Coronary artery (tissue), 2 donors: ENCODE data around the gene IFNA21.
"Not testable (repeated sequence)": the region's sequence is repeated elsewhere in the genome, so short reads cannot be mapped to it uniquely, and the experiment has no call there.

Source experiments
- DNase-seq: peaks from one replicate; pipeline ENCODE4 v3.0.0-alpha.2; 2017; ENCODE audit warnings: low spot score
- H3K27ac ChIP-seq, 2 donors: fragments of 200-600 bp; sonication (generic); one replicate each; pipeline ENCODE4 v1.5.1; 2016 to 2019
- H3K4me3 ChIP-seq: fragments of 200-600 bp; sonication (generic); 2 replicates; pipeline ENCODE4 v1.5.1; 2016; ENCODE audit warnings: mild to moderate bottlenecking, moderate library complexity
- TF ChIP-seq, protein P1 (sequence below): fragments of 200-600 bp; sonication (generic); IDR thresholded peaks from one replicate; pipeline ENCODE4 v1.5.1; 2019; ENCODE audit warnings: antibody characterized with exemption

IFNA21 gene

DNA sequence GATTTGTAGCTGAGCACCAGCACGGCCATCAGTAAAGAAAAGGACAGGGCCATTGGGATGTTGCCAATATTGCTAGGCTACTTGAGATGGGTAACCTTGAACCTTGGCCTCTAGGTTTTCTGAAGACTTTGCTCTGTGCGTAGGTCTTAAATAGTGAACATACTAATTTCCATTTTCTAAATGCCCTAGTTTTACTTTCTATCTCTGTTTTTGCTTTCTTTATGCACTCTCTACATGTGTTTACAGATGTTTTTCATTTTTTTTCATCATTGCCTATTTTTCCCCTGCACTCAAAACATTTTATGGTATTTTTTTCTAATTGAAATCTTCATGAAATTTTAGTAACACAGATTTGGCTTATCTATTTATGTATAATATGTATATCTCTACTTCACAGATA is at the start of gene IFNA21:
IFNA21 (minus strand) TSS at position 101 of the 400 bp plus-strand sequence; CDS start at position 53, 48 bp downstream.
- H3K4me3 ChIP-seq, DNase-seq, H3K27ac ChIP-seq: not testable (repeated sequence)

DNA sequence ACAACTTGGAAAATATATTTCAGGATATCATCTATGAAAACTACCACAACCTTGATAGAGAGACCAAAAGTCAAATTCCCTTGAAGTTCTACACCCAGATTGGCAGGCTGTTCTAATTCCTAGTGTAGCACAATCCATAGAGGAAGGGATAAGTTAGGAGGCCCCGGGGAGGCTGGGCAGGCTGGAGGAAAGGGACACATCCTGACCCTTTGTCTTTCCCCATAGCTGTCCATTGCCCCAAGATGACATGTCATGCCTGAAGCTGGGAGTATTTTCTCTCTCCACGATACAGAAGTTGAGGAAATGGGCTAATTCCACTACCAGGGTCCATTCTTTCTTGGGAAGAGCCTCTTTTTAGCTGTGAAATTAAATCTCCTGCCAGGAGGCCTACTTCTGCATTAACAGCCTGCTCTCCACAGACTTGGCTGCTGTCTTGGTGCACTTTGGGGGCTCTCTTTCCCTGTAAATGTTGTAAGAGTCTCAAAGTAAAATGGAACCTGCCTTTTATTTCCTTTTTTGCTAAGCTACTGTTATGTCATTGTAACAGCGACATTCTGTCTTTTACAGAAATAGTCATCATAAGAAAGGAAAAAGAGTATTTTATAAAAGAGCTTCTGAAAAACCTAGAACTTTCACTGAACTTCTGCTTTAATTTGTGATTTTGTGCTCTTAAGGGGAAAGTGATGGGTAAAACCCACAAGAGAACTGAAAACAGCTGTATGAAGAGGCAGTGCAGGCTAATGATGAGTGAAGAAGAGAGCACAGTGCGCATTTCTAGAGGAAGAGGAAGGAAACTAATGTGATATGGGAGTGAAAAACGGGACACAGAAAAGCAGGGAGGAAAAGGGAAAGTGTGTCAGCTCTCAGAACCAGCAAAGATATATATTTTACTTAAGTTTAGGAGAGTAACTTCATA is 47.2 kb upstream of the IFNA21 start:
- DNase-seq, H3K27ac ChIP-seq, H3K4me3 ChIP-seq: not testable (repeated sequence)

GRCh38 chr9:21212160-21212559 is 45.7 kb upstream of the IFNA21 start:
- DNase-seq = not testable (repeated sequence)

DNA sequence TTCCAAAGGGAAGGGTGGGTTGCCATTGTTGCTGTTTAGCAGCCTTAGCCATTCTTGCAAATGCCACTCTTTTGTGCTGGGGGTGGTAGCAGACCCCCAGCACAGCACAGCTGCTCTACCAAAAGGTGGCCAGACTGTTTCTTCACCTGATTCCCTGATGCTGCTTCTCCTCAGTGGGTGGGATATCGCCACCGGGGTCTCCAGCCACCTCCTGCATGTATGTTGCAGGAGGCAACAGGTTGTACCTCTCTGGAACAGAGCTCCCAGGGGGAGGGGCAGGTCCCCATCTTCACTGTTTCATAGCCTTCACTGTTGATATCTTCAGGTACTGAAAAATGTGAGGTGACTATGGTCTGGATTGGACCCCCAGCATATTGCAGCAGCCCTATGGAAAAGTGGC is 44.3 kb upstream of the IFNA21 start:
- DNase-seq, H3K4me3 ChIP-seq, H3K27ac ChIP-seq: not testable (repeated sequence)

More at GRCh38 chr9:21212160-21212559, 45.7 kb upstream of the IFNA21 start:
- not testable (repeated sequence) for H3K27ac ChIP-seq, H3K4me3 ChIP-seq

GRCh38 chr9:21210311-21210710 is 43.9 kb upstream of the IFNA21 start:
- TF ChIP-seq, protein P1, sequence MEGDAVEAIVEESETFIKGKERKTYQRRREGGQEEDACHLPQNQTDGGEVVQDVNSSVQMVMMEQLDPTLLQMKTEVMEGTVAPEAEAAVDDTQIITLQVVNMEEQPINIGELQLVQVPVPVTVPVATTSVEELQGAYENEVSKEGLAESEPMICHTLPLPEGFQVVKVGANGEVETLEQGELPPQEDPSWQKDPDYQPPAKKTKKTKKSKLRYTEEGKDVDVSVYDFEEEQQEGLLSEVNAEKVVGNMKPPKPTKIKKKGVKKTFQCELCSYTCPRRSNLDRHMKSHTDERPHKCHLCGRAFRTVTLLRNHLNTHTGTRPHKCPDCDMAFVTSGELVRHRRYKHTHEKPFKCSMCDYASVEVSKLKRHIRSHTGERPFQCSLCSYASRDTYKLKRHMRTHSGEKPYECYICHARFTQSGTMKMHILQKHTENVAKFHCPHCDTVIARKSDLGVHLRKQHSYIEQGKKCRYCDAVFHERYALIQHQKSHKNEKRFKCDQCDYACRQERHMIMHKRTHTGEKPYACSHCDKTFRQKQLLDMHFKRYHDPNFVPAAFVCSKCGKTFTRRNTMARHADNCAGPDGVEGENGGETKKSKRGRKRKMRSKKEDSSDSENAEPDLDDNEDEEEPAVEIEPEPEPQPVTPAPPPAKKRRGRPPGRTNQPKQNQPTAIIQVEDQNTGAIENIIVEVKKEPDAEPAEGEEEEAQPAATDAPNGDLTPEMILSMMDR = no peak
- DNase-seq = peak; percentile 55
- Histone ChIP-seq H3K4me3 (no peak overlapping the region), H3K27ac (no peak overlapping the region)

DNA sequence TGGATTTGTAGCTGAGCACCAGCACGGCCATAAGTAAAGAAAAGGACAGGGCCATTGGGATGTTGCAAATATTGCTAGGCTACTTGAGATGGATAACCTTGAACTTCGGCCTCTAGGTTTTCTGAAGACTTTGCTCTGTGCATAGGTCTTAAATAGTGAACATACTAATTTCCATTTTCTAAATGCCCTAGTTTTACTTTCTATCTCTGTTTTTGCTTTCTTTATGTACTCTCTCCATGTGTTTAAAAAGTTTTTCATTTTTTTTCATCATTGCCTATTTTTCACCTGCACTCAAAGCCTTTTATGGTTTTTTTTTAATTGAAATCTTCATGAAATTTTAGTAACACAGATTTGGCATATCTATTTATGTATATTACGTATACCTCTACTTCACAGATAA is 40.6 kb upstream of the IFNA21 start, which contains the start of gene IFNA10:
IFNA10 (minus strand) TSS at position 101 of the 400 bp plus-strand sequence; CDS start at position 55, 46 bp downstream.
- H3K27ac ChIP-seq, DNase-seq, H3K4me3 ChIP-seq: not testable (repeated sequence)

- no peak overlapping the region for H3K4me3 ChIP-seq
- no peak for DNase-seq
- no peak overlapping the region for H3K27ac ChIP-seq
- TF ChIP-seq, protein P1 = no peak
These were observed 38.7 kb upstream of the IFNA21 start for GRCh38 chr9:21205204-21205603.

DNA sequence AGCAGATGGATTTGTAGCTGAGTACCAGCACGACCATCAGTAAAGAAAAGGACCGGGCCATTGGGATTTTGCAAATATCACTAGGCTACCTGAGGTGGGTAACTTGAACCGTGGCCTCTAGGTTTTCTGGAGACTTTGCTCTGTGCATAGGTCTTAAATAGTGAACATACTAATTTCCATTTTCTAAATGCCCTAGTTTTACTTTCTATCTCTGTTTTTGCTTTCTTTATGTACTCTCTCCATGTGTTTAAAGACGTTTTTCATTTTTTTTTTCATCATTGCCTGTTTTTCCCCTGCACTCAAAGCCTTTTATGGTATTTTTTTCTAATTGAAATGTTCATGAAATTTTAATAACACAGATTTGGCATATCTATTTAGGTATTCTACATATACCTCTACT is 35.6 kb upstream of the IFNA21 start, which contains the start of gene IFNA7:
IFNA7 (minus strand) TSS at position 101 of the 400 bp plus-strand sequence; CDS start at position 61, 40 bp downstream.
- H3K4me3 ChIP-seq, H3K27ac ChIP-seq, DNase-seq: not testable (repeated sequence)

DNA sequence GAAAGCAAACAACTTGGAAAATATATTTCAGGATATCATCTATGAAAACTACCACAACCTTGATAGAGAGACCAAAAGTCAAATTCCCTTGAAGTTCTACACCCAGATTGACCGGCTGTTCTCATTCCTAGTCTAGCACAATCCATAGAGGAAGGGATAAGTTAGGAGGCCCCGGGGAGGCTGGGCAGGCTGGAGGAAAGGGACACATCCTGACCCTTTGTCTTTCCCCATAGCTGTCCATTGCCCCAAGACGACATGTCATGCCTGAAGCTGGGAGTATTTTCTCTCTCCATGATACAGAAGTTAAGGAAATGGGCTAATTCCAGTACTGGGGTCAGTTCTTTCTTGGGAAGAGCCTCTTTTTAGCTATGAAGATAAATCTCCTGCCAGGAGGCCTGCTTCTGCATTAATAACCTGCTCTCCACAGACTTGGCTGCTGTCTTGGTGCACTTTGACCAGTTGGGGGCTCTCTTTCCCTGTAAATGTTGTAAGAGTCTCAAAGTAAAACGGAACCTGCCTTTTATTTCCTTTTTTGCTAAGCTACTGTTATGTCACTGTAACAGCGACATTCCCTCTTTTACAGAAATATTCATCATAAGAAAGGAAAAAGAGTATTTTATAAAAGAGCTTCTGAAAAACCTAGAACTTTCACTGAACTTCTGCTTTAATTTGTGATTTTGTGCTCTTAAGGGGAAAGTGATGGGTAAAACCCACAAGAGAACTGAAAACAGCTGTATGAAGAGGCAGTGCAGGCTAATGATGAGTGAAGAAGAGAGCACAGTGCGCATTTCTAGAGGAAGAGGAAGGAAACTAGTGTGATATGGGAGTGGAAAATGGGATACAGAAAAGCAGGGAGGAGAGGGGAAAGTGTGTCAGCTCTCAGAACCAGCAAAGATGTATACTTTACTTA is 28.7 kb upstream of the IFNA21 start:
- TF ChIP-seq, protein P1 = peak; percentile 26
- not testable (repeated sequence) for H3K27ac ChIP-seq, DNase-seq, H3K4me3 ChIP-seq

- DNase-seq, H3K27ac ChIP-seq, H3K4me3 ChIP-seq: not testable (repeated sequence)
These were observed 21.0 kb upstream of the IFNA21 start, which contains the start of gene IFNA4 for GRCh38 chr9:21187487-21187886. Gene IFNA4, minus strand, starts transcription at chr9:21187587. Its CDS starts 56 bp downstream, at chr9:21187531.

GRCh38 chr9:21182810-21183736 is 16.6 kb upstream of the IFNA21 start:
- not testable (repeated sequence) for DNase-seq, H3K27ac ChIP-seq, H3K4me3 ChIP-seq
